M059J (cell line): ENCODE measurements around the gene LTF. TPM values are rescaled to one million over a fixed set of nuclear protein-coding genes. Genes with fewer than 3 reads are reported as not detected.
A peak's percentile ranks its signal among the peaks of the same experiment; 100 is the strongest.

Experiments
- DNase-seq: peaks from one replicate; pipeline ENCODE4 v3.0.0-alpha.2; 2012; ENCODE audit warnings: low read depth
- total RNA-seq: library from RNA; depleted of rRNA; stranded (reverse); fragments of >200 nt; shearing (Covaris generic); gene quantifications from 2 replicates; pipeline ENCODE4 v1.2.3, GENCODE V29; 2014

Gene LTF
- total RNA-seq, 1 experiment from 2014 or later: 0.52 TPM

- DNase-seq: no peak
Observed at GRCh38 chr3:46469680-46470357, 5.1 kb upstream of the LTF start.

GRCh38 chr3:46468753-46469600 lies 4.3 kb upstream of the LTF start:
- DNase-seq: no peak

DNA sequence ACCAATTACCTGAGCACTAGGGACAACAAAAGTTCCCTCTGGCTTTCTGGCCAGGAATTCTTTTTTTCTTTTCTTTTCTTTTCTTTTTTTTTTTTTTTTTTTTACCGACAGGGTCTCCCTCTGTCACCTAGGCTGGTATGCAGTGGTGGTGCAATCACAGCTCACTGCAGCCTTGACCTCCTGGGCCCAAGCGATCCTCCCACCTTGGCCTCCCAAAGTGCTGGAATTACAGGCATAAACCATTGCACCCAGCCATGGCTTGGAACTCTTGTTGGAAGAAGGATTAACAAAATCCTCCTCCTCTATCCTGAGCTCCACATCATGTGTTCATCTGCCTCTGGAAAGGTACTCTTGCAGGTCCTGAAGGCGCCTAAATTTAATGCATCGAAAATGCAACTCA lies 2.9 kb upstream of the LTF start:
- DNase-seq: no peak

DNA sequence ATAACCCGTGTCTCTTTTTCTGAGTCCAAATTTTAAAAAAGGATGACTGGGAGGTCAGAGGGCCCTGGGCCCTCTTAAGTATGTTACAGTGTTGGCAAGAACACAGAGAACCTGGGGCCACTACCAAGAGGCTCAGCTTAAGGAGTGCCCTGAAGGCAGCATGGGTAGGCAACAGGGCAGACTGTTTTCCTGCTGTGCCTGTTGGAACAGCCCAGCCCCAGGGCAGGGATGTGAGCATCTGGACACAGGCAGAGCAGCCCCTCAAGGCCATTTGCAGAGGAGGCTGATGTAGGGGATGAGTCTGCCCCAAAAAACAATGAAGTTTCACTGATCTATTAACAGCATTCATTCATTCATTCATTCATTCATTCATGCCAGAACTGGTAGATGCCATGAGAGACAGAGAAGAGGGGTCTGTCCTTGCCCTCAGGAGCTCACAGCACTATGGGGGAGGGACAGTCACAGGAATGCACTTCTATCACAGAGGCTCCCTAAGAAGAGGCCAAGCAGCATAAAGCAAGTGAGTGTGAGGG lies 2.2 kb upstream of the LTF start:
- DNase-seq: peak; percentile 30

- no peak for DNase-seq
Observed at GRCh38 chr3:46466273-46466672, 1.6 kb upstream of the LTF start.

DNA sequence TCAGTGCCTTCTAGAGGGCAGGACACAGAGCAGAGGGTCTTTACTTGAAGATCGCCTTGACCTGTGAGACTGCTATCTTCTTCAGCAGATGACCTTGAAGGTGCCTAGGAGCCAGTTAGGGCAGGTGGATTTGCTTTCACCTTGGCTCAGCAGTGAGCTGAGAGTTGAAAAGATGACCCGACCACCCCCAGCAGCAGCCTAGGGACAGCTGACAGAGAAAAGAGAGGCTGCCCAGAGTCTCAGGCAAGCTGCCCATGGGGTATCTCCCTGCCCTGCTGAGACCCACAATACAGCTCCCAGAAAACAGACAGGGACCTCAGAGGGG lies 453 bp upstream of the LTF start:
- no peak for DNase-seq

- no peak for DNase-seq
Observed at GRCh38 chr3:46463868-46464241, 850 bp downstream of the LTF start.

- DNase-seq: no peak
Observed at GRCh38 chr3:46463120-46463867, 1.4 kb downstream of the LTF start.

- DNase-seq: peak; percentile 47
Observed at GRCh38 chr3:46462511-46462910, 2.2 kb downstream of the LTF start.

GRCh38 chr3:46462111-46462510 lies 2.6 kb downstream of the LTF start:
- DNase-seq: peak; percentile 54

GRCh38 chr3:46460051-46460450 lies 4.7 kb downstream of the LTF start:
- peak; percentile 44 for DNase-seq

DNA sequence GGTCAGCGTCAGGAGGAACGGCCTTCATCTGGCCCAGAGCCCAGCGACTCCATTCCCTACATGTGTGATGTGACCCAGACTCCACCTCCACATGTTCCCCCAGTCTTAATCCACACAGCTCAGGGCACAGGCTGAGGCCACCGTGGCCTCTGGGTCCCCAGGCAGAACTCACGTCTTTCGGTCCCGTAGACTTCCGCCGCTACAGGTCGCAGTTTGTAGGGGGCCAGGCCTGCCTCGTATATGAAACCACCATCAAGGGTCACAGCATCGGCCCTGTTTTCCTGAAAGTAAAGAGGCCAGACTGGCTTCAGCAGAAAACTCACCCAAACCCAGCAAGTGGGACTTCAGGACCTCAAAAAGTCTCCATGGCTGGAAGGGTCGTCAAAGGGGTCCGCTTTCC lies 8.6 kb downstream of the LTF start:
- no peak for DNase-seq

DNA sequence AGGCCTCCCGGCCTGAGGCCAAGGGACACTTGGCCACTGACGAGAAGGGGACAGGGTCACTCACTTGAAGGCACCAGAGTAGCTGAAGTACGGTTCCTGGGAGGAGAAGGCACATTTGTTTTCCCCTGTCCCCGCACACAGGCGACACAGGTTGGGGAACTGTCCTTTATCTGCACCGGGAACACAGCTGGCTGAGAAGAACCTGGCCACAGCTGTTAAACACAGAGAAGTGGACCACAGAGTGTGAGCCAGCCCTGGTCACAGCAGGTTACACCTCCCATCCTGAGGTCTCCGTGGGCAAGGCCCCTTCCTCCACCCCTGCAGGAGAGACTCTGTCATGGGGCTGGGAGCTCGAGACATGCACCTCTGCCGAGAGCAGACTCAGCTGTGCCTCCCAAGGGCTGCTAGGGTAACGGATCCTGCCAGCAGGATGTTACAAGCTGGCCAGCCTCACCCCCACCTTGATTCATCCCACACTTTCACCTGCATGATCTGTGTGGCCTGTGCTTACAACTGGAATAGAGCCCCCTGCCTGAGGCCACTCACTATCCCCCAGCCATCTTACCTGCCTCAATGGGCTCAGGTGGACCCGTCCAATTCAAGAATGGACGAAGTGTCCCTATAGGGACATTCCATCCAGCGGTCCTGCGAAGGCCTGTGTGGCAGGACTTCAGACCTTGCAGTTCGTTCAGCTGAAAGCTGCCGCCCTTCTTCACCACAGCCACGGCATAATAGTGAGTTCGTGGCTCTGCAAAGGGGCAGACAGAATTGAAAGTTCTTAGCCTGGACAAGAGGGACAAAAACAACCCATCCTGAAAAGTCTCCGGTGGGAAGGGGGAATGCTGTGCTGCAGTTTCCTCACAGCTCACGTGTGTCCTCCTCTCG lies 9.2 kb downstream of the LTF start:
- no peak for DNase-seq

- DNase-seq: no peak
Observed at GRCh38 chr3:46454606-46455005, 10.1 kb downstream of the LTF start.

DNA sequence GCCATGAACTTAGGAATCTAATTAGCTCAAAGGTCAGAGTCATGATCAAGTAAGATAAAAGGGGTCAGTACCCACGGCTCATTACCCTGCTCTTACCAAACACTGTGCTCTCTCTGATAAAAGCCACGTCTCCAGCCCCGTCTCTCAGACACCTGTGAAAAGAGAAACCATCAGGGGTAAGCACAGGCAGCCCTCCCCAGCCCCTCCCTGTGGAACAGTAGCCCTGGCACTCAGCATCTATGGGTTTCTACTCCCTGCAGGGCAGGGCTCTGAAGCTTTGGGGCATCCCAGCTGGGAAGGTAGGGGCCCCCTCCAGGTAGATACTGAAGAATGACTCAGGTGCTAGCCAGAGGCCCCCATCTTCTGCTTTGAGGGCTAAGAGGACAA lies 10.5 kb downstream of the LTF start:
- no peak for DNase-seq

GRCh38 chr3:46453526-46454208 lies 11.0 kb downstream of the LTF start:
- no peak for DNase-seq

DNA sequence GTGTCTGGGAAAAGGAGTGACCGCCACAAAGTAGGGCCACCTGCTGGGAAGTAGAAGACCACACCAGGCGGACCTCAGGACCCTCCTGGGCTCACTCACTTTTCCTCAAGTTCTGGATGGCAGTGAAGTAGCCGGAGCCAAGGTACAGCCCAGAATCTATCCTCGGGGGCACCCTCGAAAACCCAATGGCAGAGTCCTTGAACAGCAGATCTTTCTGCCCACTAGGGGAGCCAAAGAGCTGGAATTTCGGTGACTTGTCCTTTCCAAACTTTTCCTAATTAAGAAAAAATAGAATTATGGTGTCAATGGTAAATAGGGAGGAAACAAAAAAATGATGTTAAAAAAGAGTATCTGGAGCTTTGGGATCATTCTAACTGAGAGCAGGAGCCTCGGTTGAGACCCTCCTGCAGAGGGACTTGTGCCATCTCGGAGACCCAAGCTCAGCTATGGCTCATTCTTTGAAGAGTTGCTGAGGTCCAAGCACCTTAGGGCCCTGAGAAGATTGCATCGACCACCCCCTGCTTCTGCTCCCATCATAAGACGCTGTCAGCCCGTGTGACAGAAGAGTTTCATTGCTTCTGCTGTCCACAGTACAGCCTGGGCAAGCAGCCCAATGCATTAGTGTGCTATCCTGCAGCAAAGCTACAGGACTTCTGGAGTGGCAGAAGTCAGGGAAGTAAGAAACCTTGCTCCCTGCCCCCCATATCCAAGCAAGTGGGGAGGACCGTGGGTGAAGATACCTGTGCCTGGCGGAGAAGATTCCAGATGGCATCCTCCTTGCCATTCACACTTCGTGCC lies 14.8 kb downstream of the LTF start:
- peak; percentile 16 for DNase-seq

DNA sequence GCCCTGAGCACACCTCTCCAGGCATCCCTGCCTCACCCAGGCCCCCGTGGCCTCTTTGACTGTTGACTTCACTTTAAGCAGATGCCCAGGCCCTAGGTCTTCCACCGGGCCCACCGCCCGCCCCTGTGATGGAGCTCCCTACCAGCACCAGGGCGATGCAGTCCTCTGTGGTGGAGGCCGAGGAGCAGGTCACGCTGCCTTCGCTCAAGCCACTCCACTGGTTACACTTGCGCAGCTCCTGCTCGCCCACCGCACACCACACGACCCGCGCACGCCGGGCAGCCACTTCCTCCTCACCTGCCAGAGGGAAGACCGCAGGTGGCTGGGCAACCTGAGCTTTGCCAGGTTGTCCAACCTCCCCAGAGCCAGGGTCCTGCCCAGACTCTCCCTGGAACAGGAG lies 16.0 kb downstream of the LTF start:
- no peak for DNase-seq

GRCh38 chr3:46447228-46447985 lies 17.3 kb downstream of the LTF start:
- DNase-seq: no peak
